Glutamatergic neuron (in vitro differentiated cells): ENCODE results near the gene PDHX. TPM values are rescaled to one million over a fixed set of nuclear protein-coding genes. Genes with fewer than 3 reads are reported as not detected.
A peak's percentile ranks its signal among the peaks of the same experiment; 100 is the strongest.

ENCODE experiments used
- DNase-seq: peaks from one replicate; pipeline ENCODE4 v3.0.0; 2022
- H3K27ac Mint-ChIP-seq: one replicate; pipeline ENCODE4 v1.8.0; 2020; ENCODE audit warnings: mild to moderate bottlenecking, mixed read lengths, inconsistent platforms; ENCODE audit not compliant: unreplicated experiment
- H3K27me3 Mint-ChIP-seq: one replicate; pipeline ENCODE4 v1.8.0; 2020; ENCODE audit warnings: mild to moderate bottlenecking, moderate library complexity, mixed read lengths, inconsistent platforms; ENCODE audit not compliant: unreplicated experiment
- H3K36me3 Mint-ChIP-seq: one replicate; pipeline ENCODE4 v1.8.0; 2020; ENCODE audit warnings: mild to moderate bottlenecking, mixed read lengths, inconsistent platforms; ENCODE audit not compliant: unreplicated experiment
- H3K4me1 Mint-ChIP-seq: one replicate; pipeline ENCODE4 v1.8.0; 2020; ENCODE audit warnings: mild to moderate bottlenecking, low read depth, mixed read lengths, inconsistent platforms; ENCODE audit not compliant: unreplicated experiment
- H3K4me3 Mint-ChIP-seq: one replicate; pipeline ENCODE4 v1.8.0; 2020; ENCODE audit warnings: mild to moderate bottlenecking, mixed read lengths, inconsistent platforms; ENCODE audit not compliant: unreplicated experiment
- H3K9me3 Mint-ChIP-seq: one replicate; pipeline ENCODE4 v1.8.0; 2020; ENCODE audit warnings: mild to moderate bottlenecking, moderate library complexity, mixed read lengths, inconsistent platforms; ENCODE audit not compliant: unreplicated experiment
- total RNA-seq: library from RNA; stranded (reverse); fragmentation: NEBNext Ultra II Directional; extraction: Animal tissue kit (Norgen Biotek cat#: 25700); gene quantifications from one replicate; pipeline ENCODE4 v1.2.1, GENCODE V29; 2021; ENCODE audit not compliant: unreplicated experiment
- TF ChIP-seq, protein P1 (sequence below): fragments of 200-600 bp; sonication (generic); IDR thresholded peaks from one replicate; pipeline ENCODE4 v1.5.0; 2021; ENCODE audit not compliant: partially characterized antibody, unreplicated experiment

PDHX gene
- total RNA-seq, 1 donor from 2014 or later = 46.5 TPM

DNA sequence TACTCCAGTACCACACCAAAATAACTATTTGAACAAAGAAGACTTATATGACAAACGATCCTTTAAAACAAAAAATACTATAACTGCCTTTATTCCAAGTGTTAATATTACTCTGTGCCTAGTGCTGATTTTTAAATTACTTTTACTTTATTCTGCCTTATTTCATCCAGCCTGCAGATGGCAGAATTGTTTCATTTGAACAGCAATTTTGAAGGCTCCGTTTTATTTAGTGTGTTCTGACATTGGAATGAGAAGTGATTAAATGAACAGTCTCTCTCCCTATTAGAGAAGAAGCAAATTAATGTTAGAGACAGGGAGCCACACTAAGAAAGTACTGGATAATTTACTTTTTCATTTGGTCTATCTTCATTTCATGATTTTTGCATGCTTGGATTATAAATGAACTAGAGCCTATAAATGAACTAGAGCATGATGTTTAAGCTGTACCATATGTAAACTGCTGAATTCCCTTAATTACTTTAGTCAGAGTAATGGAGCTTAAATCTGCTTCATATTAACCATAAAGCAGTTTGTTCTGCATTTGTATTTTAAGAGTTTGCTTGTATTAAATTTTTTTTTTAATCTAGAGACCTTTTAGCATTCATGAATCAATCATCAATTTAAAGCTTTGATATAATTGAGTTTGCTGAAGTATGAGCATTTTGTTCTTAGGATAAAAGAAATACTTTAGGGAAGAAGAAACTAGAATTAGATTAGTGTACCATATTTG lies 9.8 kb downstream of the PDHX start:
- Mint-ChIP-seq H3K36me3 (no peaks in the 10 kb centered on the region), H3K9me3 (no peaks in the 10 kb centered on the region), H3K4me3 (no peak overlapping the region), H3K27me3 (no peaks in the 10 kb centered on the region), H3K27ac (no peak overlapping the region), H3K4me1 (peaks cover 7% of the 10 kb centered on the region)
- DNase-seq = no peak
- TF ChIP-seq, protein P1, sequence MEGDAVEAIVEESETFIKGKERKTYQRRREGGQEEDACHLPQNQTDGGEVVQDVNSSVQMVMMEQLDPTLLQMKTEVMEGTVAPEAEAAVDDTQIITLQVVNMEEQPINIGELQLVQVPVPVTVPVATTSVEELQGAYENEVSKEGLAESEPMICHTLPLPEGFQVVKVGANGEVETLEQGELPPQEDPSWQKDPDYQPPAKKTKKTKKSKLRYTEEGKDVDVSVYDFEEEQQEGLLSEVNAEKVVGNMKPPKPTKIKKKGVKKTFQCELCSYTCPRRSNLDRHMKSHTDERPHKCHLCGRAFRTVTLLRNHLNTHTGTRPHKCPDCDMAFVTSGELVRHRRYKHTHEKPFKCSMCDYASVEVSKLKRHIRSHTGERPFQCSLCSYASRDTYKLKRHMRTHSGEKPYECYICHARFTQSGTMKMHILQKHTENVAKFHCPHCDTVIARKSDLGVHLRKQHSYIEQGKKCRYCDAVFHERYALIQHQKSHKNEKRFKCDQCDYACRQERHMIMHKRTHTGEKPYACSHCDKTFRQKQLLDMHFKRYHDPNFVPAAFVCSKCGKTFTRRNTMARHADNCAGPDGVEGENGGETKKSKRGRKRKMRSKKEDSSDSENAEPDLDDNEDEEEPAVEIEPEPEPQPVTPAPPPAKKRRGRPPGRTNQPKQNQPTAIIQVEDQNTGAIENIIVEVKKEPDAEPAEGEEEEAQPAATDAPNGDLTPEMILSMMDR = peak; percentile 65

DNA sequence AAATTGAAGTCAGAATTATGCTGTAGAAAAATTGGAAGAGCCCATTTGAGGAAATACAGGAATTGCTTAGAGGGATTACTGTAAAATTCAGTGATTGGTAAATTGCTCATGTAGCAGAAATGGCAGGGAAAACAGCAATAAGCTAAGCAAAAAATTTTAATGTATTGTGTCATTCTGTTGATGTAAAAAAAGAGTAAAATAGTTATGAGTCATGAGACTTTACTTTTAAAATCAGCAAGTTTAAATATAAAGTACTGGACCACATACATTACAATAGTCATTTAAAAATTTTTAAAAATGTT lies 10.4 kb downstream of the PDHX start:
- TF ChIP-seq, protein P1 = no peak
- Mint-ChIP-seq H3K27me3 (no peaks in the 10 kb centered on the region), H3K9me3 (no peaks in the 10 kb centered on the region), H3K36me3 (no peaks in the 10 kb centered on the region), H3K4me1 (peaks cover 7% of the 10 kb centered on the region), H3K27ac (no peak overlapping the region), H3K4me3 (no peak overlapping the region)
- DNase-seq = no peak

DNA sequence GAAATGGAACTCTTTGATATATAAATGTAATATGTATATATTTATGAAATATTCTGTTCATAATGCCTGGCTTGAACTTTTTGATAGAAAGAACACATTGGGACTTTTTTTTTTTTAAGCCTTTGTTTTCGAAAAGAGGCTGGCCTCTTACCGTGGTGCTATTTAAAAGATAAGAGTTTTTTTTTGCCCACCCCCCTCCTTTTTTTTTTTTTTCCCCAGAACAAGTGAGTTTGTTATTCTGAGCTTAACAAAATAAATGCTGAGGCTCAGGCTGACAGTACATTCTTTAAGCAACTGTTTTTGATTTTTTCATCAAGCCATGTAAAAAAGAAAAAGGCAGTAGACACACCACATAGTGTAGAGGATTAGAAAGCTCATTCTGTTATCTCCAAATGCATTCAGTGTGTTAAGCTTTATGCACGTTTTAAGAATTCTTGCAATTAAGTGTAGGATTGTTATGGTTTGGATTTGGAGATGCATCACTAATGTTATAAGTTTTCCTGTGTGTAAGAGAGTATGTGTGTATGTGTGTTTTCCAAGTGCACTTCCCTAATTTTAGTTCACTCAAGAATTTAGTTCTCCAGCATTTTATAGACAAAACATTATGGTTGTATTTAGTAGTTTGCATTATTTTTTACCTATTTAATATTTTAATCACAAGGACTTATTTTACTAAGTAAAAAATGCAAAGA lies 12.0 kb downstream of the PDHX start:
- no peak for DNase-seq
- no peaks in the 10 kb centered on the region for H3K9me3 Mint-ChIP-seq
- H3K36me3 Mint-ChIP-seq = no peaks in the 10 kb centered on the region
- H3K4me3 Mint-ChIP-seq = no peak overlapping the region
- no peak overlapping the region for H3K27ac Mint-ChIP-seq
- no peaks in the 10 kb centered on the region for H3K27me3 Mint-ChIP-seq
- peaks cover 7% of the 10 kb centered on the region for H3K4me1 Mint-ChIP-seq
- TF ChIP-seq, protein P1 = no peak

DNA sequence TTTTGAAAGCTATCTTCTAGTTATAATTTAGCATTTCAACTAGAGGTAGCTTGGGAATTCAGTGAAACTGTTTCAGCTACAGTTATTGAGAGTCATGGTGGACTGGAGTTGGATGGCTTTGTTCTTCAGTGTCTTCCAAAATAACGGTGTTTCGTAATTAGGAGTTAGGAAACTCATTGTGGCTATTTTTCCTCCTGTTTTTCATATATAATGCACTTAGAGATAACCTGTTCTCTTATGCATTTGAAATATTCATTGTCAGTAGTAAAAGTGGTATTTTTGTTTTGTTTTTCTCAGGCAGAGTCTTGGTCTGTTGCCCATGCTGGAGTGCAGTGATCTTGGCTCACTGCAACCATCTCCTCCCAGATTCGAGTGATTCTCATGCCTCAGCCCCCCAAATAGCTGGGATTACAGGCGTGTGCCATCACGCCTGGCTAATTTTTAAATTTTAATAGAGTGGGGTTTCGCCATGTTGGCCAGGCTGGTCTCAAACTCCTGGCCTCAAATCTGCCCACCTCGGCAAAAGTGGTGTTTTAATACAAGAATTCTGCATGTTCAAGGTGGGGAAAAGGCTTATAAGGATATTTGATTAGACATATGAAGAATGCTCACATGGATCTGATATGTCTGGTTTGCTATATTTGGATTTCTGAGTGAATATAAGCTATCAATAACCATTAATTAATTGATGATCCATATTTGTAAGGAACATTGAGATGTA lies 12.7 kb downstream of the PDHX start:
- H3K27ac Mint-ChIP-seq = no peak overlapping the region
- TF ChIP-seq, protein P1 = no peak
- H3K9me3 Mint-ChIP-seq = no peaks in the 10 kb centered on the region
- H3K27me3 Mint-ChIP-seq = no peaks in the 10 kb centered on the region
- no peaks in the 10 kb centered on the region for H3K36me3 Mint-ChIP-seq
- H3K4me1 Mint-ChIP-seq = peaks cover 7% of the 10 kb centered on the region
- no peak overlapping the region for H3K4me3 Mint-ChIP-seq
- DNase-seq = no peak
